HG03159 (cell line): ENCODE measurements around the gene POLR3C.
"Not testable (repeated sequence)": the region's sequence is repeated elsewhere in the genome, so short reads cannot be mapped to it uniquely, and the experiment has no call there.

Experiments used
- ATAC-seq: cut with Tn5 transposase; IDR thresholded peaks from one replicate; pipeline ENCODE4 v1.9.1; 2021; ENCODE audit warnings: mild to moderate bottlenecking, moderate library complexity; ENCODE audit not compliant: unreplicated experiment

Gene POLR3C, protein sequence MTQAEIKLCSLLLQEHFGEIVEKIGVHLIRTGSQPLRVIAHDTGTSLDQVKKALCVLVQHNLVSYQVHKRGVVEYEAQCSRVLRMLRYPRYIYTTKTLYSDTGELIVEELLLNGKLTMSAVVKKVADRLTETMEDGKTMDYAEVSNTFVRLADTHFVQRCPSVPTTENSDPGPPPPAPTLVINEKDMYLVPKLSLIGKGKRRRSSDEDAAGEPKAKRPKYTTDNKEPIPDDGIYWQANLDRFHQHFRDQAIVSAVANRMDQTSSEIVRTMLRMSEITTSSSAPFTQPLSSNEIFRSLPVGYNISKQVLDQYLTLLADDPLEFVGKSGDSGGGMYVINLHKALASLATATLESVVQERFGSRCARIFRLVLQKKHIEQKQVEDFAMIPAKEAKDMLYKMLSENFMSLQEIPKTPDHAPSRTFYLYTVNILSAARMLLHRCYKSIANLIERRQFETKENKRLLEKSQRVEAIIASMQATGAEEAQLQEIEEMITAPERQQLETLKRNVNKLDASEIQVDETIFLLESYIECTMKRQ

DNA sequence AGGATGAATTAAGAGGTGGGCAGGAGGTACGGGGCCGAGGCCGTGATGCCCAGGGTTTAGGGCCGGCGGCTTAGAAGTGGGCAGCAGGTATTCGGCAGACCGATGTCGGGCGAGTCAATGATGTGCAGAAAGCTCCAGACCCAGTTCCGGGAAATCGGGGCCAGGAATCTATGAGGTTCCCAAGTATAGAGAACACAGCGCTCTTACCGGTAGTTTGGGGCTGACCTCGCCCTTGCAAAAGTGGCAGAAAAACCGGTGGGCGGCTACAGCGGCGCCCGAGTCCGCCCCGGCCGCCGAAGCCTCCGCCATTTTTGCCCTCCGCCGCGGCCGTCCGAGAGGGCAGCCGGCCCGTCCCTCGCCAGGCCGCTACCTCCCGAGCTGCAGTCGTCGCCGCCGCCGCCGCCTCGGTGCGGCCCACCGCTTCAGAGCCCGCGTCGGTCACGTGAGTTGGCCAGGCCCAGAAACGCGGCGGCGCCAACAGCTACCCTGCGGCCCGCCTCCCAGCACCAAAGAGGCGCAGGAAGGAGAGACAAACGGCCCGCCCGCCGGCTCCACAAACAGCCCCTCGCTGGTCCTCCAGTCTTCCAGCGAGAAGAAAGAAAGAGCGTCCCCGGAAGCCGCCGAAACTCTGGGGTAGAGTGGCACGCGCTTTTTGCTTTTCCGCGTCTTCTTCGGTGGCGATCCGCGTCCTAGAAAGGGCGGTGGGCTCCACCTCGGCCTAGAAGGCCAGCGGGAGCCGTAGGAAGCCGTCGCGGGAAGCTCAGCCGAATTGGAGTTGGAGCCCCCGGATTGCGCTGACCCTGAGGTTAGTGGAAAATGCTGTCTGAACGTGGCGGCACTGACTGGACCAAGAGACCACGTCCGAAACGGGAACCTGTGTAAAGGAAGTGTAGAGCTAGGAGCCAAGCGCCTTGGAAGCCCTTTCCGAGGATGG is at the start of gene POLR3C, which contains the start of gene RNF115:
Gene POLR3C (plus strand): TSS at position 636 of the 934 bp plus-strand sequence. CDS start 1,577 bp downstream, outside the sequence.
Gene RNF115 (minus strand): TSS at position 531 of the 934 bp plus-strand sequence. CDS start 222 bp downstream, at position 309.
- ATAC-seq = peak; percentile 80

DNA sequence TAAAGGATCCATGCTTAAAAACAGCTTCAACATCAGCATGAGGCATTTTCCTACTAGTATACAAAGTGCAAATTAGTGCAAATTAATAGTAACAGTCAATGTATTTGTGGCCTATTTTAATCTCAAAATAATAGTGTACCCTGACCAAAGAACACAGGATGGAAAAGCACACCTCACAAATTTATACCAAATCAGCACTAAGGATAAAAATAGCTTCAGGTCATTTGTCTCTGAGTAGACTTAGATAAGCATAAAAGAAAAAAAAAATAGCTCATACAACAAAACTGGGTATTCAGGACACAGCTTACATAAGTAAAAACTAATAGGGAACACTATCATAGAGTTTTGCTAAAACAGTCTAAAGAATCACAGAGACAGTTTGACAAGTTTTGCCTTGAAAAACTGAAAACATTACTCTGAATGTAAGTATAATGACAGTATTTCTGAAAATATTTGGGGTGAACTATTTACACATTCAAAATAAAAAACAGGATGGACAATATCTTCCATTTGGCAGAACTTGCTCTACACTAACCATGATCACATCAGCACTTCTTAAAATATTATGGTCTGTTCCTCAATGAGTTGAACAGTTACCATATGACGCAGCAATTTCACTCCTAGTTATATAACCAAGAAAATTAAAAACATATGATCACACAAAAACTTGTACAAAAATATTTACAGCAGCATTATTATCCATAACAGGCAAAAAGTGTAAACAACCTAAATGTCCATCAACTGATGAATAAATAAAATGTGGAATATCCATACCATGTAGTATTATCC is 46.4 kb upstream of the POLR3C start:
- ATAC-seq = no peak

DNA sequence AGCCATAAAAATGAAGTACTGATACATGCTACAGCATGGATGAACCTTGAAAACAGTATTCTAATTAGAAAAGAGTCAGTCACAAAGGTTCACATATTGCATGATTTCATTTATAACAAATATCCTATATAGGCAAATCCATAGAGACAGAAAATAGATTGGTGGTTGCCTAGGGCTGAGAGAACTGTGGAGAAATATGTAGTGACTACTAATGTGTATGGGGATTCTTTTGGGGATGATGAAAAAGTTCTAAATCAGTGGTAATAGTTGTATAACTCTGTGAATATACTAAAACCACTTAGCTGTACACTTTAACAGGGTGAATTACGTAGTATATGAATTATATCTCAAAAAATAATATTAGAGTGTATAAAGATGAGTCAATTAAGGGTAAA is 45.9 kb upstream of the POLR3C start:
- no peak for ATAC-seq

DNA sequence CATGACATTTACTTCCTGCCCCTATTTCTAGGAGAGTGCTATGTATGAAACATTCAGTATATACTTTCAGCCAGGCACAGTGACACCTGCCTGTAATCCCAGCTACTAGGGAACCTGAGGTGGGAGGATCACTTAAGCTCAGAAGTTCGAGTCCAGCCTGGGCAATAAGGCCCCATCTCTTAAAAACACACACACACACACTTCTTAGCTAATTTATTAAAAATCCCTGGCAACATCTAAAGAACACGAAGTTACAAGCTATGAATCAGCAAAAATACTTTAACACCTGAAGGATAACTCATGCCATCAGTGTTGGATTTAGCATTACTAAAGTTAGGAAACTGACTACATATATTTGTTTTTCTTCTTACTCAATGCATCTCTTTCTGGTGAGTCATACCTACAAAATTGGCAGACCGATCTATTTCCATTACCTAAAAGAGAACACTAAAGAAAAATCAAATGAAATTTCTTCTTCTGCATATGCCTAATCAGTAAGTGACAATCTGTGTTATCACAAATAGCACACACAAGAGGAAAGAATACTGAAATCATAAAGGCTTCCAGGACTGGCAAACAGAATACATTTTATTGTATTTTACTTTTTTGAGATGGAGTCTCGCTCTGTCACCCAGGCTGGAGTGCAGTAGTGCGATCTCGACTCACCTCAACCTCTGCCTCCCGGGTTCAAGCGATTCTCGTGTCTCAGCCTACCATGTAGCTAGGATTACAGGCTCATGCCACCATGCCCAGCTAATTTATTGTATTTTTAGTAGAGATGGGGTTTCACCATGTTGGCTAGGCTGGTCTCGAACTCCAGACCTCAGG is 41.5 kb upstream of the POLR3C start:
- no peak for ATAC-seq

DNA sequence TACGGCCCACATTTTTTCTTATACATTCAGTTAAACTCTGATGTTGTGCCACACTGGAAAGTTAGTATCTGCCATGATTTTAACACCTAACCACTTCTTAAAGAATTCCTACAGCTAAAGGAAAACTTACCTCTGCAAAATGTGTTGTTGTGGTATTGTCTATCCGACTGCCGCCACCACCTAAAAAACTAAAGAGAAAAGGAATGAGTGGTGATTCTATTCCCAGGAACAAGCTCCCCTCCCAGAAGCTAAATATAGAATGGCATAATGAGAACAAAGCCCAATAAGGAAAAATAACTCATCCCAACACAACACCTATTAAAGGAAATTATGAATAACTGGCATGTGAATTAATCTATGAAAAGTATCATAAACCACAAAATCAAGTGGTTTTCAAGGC is 39.6 kb upstream of the POLR3C start:
- ATAC-seq = no peak

DNA sequence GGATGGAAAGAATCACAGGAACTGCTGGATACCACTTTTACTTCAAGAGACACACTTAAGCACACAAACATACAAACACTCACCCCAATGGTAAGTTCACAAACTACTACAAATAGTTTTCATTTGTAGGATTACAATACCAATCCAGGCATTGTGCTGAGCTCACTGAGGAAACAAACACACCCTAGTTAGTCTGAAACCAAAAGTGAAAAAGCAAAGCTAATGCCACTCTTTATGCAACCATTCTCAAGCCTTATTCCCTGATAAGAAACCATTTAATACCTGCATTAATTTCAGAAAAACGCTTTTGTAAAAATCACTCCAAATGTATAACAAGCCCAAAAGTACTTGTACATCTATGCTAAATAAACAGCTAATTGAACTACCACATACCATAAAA is 38.5 kb upstream of the POLR3C start:
- ATAC-seq = no peak

DNA sequence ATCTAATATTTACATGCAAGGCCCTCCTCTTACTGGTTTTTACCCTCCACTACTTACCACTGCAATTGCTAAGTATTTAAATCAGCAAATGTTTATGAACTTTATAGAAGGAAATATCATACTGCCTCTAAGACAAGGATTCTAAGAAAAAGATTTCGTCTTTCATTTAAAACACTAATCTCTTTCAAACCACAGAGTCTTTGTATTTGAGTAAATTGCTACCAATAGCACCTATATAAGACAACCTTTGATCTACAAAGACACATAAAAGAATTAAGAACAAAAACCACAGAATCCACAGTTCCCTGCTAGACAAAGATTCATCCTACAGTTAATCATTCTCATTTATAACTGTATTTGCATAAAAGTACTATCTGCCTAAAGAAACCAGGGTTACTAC is 37.7 kb upstream of the POLR3C start:
- ATAC-seq = no peak

DNA sequence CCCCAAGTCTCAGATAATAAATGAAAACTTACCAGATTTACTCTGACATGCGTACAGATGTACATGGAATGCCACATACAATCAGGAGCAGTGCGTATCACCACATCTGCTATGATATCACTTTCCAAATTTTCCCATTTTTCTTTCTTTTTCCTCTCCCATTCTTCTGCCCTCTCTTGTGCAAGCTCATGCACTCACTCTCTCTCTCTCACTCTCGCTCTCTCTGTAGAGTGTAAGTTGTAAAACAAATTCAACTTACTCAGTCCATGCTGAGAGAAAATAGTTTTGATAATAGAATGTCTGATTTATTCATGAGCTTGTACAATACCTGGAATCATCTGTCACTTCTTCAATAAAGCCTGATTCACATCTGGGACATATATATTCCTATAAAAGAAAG is 35.4 kb upstream of the POLR3C start:
- no peak for ATAC-seq

DNA sequence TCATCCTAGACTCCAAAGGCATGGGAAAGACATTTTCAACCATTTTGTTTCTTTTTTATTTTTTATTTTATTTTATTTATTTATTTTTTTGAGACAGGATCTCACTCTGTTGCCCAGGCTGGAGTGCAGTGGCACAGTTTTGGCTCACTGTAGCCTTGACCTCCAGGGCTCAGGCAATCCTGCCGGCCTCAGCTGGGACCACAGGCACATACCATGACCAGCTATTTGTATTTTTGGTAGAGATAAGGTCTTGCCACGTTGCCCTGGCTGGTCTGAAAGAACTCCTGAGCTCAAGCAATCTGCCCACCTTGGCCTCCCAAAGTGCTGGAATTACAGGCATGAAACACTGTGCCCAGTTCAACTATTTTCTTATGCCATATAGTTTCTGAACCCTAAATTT is 32.1 kb upstream of the POLR3C start:
- not testable (repeated sequence) for ATAC-seq

DNA sequence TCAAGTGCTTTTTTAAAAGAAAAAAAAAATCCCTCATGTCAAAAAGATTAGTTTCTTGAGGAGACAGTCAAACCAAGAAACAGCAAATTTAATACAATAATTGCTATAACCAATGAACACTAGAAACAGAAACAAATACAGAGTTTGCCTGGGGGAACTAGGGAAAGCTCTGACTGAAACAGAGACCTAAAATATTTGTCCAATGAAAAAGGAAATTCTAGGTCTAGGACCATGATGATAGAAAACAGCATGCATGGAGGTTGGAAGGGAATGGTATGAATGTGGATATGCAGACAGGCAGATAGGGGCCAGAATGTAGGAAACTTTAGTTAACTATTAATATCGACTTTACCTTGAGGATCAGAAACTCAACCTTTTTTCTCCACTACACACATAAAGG is 31.5 kb upstream of the POLR3C start:
- peak; percentile 46 for ATAC-seq

DNA sequence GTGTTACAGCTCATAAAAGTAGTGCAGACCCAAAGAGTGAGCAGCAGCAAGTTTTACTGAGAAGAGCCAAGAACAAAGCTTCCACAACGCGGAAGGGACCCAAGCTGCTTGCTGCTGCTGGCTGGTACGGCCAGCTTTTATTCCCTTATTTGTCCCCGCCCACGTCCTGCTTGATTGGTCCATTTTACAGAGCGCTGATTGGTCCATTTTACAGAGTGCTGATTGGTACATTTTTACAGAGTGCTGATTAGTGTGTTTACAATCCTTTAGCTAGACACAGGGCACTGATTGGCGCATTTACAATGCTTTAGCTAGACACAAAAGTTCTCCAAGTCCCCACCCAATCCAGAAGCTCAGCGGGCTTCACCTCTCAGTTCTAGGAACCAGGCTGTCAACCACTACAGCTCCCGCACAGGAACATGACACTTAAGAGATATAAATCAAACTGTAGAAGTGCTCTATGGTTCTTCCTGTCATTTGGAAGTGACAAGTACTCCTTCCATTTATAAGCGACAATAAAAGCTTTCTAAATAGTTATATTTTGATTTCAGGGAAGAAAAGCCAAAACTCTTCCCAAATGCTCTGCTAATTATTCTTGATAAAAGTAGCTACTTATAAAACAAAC is 28.6 kb upstream of the POLR3C start:
- no peak for ATAC-seq

DNA sequence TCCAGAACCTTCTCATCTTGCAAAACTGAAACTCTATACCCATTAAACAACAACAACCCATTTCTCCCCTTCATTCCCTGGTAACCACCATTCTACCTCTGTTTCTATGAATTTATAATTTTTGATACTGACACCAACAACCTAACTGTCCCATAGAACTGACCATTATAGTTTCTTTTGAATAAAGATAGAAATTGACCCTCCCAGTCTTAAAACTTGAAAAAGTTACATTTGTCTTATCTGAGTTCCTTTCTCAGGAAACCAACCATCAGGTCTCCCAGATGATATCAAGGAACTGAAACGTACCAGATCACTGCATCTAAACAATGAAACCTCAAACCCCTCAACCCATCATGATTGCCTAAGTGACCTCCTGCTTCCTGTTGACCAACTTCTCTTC is 27.2 kb upstream of the POLR3C start:
- ATAC-seq = no peak

DNA sequence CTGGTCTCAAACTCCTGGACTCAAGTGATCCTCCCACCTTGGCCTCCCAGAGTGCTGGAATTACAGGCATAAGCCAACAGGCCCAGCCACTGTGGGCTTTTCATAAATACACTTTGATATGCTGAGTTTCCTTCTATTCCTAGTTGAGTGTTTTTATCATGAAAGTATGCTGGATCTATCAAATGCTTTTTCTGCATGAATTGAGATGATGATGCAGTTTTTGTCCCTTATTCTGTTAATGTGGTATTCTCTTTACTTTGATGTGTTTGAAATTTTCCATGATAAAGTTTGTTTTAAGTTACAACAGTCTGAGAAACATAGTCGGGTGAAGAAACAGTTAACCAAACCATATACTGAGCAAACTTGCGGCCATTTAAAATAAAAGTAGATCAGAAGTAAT is 24.2 kb upstream of the POLR3C start:
- ATAC-seq = no peak

DNA sequence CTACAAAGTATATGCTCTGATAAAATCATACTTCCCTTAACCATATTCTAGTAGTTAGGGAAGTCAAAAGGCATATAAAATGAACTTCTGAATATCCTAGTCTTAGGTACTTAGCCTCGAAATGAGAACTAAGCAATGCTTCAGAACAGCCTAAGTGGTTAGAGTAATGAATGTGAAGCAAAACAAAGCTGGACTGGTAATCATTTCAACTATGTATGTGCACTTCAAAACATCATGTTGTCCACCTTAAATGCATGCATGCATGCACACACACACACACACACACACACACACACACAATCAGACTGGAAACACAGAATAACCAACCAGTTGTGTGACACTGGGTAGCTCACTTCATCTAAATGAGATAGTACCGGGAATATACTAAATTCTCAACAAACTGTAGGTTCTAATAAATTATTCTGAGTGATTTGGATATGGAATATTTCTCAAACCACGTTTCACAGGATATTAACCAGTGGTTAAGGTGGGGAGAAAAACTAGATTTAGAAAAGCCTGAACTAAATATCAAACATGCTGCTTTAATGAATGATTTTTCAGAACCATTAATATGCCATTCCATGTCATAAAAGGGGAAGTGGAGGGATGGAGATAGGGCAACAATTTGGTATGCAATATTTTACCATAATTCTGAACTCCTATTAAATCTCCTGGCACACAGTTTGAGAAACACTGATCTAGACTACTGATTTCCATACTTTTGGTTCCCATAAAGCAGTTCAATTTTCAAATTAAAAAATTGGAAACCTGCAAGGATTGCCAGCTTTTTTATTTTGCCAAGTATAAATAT is 19.6 kb upstream of the POLR3C start:
- ATAC-seq = no peak

DNA sequence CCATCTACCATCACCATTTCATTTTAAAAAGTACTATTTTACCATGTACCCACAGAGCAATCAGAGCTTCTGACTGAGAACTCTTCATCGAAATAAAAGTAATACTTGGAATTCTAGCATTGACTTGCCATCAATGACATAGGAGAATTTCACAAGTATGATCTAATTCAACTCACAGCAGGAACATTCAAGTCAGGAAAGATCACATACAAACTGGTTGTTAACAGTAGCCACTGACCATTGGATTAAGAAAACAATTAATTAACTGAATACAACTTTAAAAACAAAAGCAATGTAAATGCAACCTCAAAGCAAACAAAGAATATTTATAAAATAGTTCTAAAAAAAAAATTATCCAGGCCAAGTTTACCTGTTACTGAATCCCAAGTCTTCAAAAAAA is 18.9 kb upstream of the POLR3C start:
- ATAC-seq = no peak

DNA sequence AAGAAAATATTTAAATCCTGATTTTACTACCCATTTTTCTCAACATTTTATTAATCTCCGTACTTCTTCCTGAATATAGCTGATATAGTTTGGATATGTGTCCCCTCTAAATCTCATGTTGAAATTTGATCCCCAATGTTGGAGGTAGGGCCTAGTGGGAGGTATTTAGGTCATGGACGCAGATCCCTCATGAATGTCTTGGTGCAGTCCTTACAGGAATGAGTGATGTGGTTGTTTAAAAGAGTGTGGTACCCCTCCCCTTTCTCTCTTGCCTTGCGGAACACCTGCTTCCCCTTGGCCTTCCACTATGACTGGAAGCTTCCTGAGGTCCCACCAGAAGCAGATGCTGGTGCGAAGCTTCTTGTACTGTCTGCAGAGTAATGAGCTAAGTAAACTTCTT is 17.6 kb upstream of the POLR3C start:
- ATAC-seq = no peak

DNA sequence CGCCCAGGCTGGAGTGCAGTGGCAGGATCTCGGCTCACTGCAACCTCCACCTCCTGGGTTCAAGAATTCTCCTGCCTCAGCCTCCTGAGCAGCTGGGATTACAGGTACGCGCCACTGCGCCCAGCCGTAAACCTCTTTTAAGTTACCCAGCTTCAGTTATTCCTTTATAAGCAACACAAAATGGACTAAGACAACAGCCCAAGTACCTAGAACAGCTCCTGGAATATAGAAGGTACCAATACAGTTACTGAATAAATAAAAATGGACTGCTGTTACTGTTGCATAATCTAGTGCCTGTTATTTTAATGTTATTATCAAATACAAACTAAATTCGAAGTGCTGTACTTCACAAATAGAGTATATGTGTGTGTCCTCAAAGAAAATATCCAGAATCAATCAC is 17.2 kb upstream of the POLR3C start:
- ATAC-seq = no peak

DNA sequence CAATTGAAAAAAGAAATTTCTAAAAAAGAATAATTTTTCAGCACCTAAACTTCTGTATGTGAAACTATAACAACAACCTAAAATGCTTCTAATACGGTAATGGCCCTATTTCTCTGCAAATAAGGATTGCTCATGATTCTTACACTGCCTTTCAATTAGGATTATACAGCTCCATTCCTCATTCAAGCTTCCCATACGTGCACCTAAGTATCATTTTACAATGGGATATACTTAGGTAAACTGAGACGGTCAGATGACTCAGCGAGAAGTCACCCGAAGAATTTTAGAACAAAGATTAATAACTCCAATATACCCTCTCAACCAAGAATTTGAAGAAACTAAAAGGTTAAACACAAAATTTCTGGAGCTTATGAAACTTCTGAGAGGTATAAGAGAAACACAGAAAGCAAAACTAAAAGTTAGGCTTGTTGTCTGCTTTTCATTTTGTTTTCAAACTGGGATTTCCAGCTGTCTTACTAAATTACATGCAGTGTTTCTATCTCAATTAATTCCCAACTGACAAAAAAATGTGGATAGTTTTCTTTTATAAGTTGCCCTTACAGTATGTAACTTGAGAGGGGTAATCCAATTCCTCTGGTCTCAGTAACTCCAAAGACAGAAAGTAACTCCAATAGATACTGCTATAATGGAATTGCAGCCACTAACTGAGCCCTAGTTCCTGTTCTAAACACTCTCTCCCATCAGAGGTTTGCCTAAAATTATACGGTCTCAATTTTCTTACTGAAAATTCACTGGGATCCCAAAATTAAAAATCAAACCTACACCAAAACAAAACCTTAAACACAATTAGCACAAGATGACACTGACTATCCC is 10.8 kb upstream of the POLR3C start:
- ATAC-seq = not testable (repeated sequence)
